ENCODE measurements around the gene ACP4. TPM values are rescaled to one million over a fixed set of nuclear protein-coding genes. Genes with fewer than 3 reads are reported as not detected.

The ACP4 gene, protein sequence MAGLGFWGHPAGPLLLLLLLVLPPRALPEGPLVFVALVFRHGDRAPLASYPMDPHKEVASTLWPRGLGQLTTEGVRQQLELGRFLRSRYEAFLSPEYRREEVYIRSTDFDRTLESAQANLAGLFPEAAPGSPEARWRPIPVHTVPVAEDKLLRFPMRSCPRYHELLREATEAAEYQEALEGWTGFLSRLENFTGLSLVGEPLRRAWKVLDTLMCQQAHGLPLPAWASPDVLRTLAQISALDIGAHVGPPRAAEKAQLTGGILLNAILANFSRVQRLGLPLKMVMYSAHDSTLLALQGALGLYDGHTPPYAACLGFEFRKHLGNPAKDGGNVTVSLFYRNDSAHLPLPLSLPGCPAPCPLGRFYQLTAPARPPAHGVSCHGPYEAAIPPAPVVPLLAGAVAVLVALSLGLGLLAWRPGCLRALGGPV
- 0.55 TPM for polyA plus RNA-seq (2012; ENCODE audit: insufficient read length, low read depth)

DNA sequence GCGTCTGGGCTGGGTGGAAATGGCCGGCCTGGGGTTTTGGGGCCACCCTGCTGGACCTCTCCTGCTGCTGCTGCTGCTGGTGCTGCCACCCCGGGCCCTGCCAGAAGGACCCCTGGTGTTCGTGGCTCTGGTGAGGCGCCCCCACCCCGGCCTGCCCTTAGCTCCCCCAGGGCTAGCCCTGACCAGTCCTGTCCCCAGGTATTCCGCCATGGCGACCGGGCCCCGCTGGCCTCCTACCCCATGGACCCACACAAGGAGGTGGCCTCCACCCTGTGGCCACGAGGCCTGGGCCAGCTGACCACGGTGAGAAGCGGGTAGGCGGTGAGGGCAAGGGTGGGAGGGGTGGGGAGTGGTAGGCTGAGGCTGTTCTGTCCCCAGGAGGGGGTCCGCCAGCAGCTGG, at the start of gene ACP4:
TSS of gene ACP4 (plus strand) at position 20 of the 400 bp plus-strand sequence. CDS start at position 20, 0 bp downstream.
- no peak for TF ChIP-seq FOXP2 (optimal IDR thresholded peaks at IDR 0.05; ENCODE audit: borderline replicate concordance, extremely low read depth, extremely low read length, insufficient read depth)
- no peak for TF ChIP-seq SIN3A (IDR thresholded peaks at IDR 0.05; ENCODE audit: borderline replicate concordance, insufficient read depth, low read length)
- no peak for TF ChIP-seq TAF1 (IDR thresholded peaks at IDR 0.05; ENCODE audit: borderline replicate concordance, insufficient read depth, low read length)
- TF ChIP-seq POLR2AphosphoS5 (IDR thresholded peaks at IDR 0.05; ENCODE audit: low read depth, low read length): no peak
- TF ChIP-seq, protein P1, sequence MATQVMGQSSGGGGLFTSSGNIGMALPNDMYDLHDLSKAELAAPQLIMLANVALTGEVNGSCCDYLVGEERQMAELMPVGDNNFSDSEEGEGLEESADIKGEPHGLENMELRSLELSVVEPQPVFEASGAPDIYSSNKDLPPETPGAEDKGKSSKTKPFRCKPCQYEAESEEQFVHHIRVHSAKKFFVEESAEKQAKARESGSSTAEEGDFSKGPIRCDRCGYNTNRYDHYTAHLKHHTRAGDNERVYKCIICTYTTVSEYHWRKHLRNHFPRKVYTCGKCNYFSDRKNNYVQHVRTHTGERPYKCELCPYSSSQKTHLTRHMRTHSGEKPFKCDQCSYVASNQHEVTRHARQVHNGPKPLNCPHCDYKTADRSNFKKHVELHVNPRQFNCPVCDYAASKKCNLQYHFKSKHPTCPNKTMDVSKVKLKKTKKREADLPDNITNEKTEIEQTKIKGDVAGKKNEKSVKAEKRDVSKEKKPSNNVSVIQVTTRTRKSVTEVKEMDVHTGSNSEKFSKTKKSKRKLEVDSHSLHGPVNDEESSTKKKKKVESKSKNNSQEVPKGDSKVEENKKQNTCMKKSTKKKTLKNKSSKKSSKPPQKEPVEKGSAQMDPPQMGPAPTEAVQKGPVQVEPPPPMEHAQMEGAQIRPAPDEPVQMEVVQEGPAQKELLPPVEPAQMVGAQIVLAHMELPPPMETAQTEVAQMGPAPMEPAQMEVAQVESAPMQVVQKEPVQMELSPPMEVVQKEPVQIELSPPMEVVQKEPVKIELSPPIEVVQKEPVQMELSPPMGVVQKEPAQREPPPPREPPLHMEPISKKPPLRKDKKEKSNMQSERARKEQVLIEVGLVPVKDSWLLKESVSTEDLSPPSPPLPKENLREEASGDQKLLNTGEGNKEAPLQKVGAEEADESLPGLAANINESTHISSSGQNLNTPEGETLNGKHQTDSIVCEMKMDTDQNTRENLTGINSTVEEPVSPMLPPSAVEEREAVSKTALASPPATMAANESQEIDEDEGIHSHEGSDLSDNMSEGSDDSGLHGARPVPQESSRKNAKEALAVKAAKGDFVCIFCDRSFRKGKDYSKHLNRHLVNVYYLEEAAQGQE (IDR thresholded peaks at IDR 0.05; ENCODE audit: insufficient read depth in 1 of 2, low read depth in 2 of 2, low read length in 2 of 2): no peak

DNA sequence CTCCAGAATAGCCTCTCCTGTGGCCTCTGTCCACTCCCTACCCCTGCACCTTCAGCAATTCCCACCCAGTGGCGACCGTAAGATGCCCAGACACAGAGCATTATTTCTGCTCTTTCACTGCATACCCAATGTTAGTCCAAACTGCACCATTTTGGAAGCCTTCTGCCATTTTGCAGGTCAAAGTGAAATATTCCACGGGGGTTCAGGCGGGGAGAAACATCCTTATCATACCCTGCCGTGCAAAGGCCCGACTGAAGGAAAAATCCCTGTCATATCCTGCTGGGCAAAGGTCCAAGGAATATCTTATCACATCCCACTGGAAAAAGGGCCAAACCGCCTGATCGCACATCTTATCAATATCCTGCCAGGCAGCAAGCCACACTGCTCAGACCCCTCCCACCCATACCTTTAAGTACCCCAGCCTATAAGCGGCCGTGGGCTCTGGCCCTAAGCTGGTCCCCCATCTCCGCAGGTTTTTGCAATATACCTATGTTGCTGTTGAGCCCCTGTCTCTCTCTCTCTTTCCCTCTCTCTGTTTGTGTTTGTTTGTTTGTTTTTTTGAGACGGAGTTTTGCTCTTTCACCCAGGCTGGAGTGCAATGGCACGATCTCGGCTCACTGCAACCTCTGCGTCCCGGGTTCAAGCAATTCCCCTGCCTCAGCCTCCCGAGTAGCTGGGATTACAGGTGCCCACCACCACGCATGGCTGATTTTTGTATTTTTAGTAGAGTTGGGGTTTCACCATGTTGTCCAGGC, 48.9 kb upstream of the ACP4 start:
- TF ChIP-seq TAF1 (IDR thresholded peaks at IDR 0.05; ENCODE audit: borderline replicate concordance, insufficient read depth, low read length) (no peak), FOXP2 (optimal IDR thresholded peaks at IDR 0.05; ENCODE audit: borderline replicate concordance, extremely low read depth, extremely low read length, insufficient read depth) (no peak), POLR2AphosphoS5 (IDR thresholded peaks at IDR 0.05; ENCODE audit: low read depth, low read length) (no peak), SIN3A (IDR thresholded peaks at IDR 0.05; ENCODE audit: borderline replicate concordance, insufficient read depth, low read length) (no peak)
- TF ChIP-seq, protein P1 (IDR thresholded peaks at IDR 0.05; ENCODE audit: insufficient read depth in 1 of 2, low read depth in 2 of 2, low read length in 2 of 2): no peak

- TF ChIP-seq FOXP2 (optimal IDR thresholded peaks at IDR 0.05; ENCODE audit: borderline replicate concordance, extremely low read depth, extremely low read length, insufficient read depth): no peak
- TF ChIP-seq TAF1 (IDR thresholded peaks at IDR 0.05; ENCODE audit: borderline replicate concordance, insufficient read depth, low read length): no peak
- no peak for TF ChIP-seq POLR2AphosphoS5 (IDR thresholded peaks at IDR 0.05; ENCODE audit: low read depth, low read length)
- no peak for TF ChIP-seq SIN3A (IDR thresholded peaks at IDR 0.05; ENCODE audit: borderline replicate concordance, insufficient read depth, low read length)
- TF ChIP-seq, protein P1 (IDR thresholded peaks at IDR 0.05; ENCODE audit: insufficient read depth in 1 of 2, low read depth in 2 of 2, low read length in 2 of 2): no peak
These were observed 46.7 kb upstream of the ACP4 start for GRCh38 chr19:50743537-50743936.

- TF ChIP-seq SIN3A (IDR thresholded peaks at IDR 0.05; ENCODE audit: borderline replicate concordance, insufficient read depth, low read length) (no peak), FOXP2 (optimal IDR thresholded peaks at IDR 0.05; ENCODE audit: borderline replicate concordance, extremely low read depth, extremely low read length, insufficient read depth) (no peak), POLR2AphosphoS5 (IDR thresholded peaks at IDR 0.05; ENCODE audit: low read depth, low read length) (no peak), TAF1 (IDR thresholded peaks at IDR 0.05; ENCODE audit: borderline replicate concordance, insufficient read depth, low read length) (no peak)
These were observed 45.0 kb upstream of the ACP4 start for GRCh38 chr19:50745221-50745620.

DNA sequence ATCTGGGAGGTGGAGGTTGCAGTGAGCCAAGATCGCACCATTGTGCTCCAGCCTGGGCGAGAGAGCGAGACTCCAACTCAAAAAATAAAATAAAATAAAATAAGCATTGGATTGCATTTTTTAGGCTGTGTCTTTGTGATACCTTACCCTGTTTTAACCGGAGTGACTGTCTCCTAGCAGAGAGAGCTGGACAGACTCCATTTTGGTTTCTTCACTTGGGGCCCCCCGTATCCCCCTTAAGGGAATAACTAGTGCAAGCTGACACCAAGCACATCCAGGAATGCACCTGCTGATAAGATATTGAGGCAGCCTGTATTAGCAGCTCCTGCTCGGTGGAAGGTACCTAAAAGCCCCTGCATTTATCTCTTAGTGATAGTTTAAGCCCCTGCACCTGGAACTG, 40.7 kb upstream of the ACP4 start:
- no peak for TF ChIP-seq SIN3A (IDR thresholded peaks at IDR 0.05; ENCODE audit: borderline replicate concordance, insufficient read depth, low read length)
- TF ChIP-seq, protein P1 (IDR thresholded peaks at IDR 0.05; ENCODE audit: insufficient read depth in 1 of 2, low read depth in 2 of 2, low read length in 2 of 2): no peak
- TF ChIP-seq POLR2AphosphoS5 (IDR thresholded peaks at IDR 0.05; ENCODE audit: low read depth, low read length): no peak
- no peak for TF ChIP-seq FOXP2 (optimal IDR thresholded peaks at IDR 0.05; ENCODE audit: borderline replicate concordance, extremely low read depth, extremely low read length, insufficient read depth)
- TF ChIP-seq TAF1 (IDR thresholded peaks at IDR 0.05; ENCODE audit: borderline replicate concordance, insufficient read depth, low read length): no peak

Measured in PFSK-1 (cell line).